Activated CD4-positive, alpha-beta T cell treated with anti-CD3 and anti-CD28 coated beads, Interleukin-2, amount 50 U/mL, for 16 hours (primary cell): ENCODE data around the gene B4GALT2.

Source experiments
- DNase-seq: peaks from one replicate; pipeline ENCODE4 v3.0.0-alpha.2; 2020

The B4GALT2 gene

DNA sequence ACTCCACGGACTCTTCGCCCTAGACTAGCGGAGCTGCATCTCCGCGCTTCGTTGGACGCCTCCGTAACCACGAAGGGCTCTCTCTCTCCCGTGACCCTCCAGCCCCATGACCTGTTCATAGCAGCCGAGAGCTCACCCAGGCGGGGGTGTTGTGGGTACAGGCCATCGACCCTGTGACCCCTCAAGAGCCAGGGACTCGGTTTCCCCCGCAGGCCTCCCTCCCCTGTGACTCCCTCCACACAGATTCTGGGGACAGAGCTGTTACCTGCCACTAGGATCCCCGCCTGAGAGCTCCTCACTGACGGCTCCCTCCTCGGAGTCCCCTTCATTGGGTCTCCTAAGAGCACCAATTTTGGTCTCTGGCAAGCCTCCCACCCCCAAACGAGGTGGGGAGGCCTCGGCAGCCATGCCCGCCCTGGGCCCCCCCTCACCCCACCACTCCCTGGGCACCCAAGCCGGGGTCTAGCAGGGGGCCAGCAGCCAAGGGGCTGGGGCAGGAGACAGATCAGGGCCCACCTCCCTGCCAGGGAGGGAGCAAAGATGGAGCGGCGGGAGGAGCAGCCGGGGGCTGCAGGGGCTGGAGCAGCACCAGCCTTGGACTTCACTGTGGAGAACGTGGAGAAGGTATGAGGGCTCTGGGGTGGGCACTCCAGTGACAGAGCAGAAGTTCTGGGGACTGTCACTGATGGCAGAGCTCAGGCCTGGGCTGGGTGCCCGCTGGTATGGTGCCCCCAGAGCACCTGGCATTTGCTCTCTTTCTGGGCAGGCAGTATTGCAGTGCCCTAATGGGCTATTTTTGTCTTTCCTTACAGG is 31.7 kb upstream of the B4GALT2 start:
- DNase-seq = peak; percentile 16

GRCh38 chr1:43947874-43948437 is 31.1 kb upstream of the B4GALT2 start:
- DNase-seq = no peak

DNA sequence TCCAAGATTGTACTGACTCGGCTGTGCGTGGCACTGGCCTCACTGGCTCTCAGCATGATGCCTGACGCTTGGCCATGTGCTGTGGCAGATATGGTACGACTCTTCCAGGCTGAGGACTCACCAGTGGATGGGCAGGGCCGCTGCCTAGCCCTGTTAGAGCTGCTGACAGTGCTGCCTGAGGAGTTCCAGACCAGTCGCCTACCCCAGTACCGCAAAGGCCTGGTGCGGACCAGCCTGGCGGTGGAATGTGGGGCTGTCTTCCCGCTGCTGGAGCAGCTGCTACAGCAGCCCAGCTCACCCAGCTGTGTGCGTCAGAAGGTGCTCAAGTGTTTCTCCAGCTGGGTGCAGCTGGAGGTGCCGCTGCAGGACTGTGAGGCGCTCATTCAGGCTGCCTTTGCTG is 29.3 kb upstream of the B4GALT2 start:
- DNase-seq = no peak

GRCh38 chr1:43951021-43951985 is 27.7 kb upstream of the B4GALT2 start:
- DNase-seq = no peak

DNA sequence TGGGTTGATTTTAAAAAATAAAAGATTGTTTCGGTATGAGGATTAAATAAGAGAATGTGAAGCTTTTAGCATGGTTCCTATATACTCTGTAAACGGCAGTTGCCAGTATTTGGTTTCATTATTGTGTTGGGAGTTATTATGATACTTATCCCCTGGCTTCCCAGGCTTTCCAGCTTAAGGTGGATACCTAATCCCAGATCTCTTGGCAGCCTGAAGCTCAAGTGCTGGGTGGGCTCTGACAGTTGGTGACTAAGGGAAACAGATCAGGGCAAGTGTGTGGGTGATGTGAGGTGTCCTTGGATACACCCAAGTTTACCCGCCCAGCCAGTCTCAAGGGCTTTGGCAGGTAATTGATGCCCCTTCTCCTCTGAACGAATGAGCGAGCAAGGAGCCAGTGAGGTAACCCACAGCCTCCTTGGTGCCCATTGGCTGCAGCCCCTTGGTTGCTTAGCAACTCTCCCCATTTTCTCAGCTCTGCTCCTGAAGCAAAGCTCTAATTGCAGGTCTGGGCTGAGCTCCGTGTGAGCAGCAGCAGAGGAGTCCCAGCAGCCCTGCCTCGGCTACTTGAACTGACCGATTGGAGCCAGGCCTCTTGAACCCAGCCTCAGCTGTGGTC is 26.2 kb upstream of the B4GALT2 start:
- DNase-seq = no peak

- no peak for DNase-seq
These were observed 25.6 kb upstream of the B4GALT2 start for GRCh38 chr1:43953361-43953760.

- no peak for DNase-seq
These were observed 25.0 kb upstream of the B4GALT2 start for GRCh38 chr1:43954036-43954435.

GRCh38 chr1:43956234-43956633 is 22.8 kb upstream of the B4GALT2 start:
- DNase-seq = no peak

- no peak for DNase-seq
These were observed 21.5 kb upstream of the B4GALT2 start for GRCh38 chr1:43957407-43958040.

DNA sequence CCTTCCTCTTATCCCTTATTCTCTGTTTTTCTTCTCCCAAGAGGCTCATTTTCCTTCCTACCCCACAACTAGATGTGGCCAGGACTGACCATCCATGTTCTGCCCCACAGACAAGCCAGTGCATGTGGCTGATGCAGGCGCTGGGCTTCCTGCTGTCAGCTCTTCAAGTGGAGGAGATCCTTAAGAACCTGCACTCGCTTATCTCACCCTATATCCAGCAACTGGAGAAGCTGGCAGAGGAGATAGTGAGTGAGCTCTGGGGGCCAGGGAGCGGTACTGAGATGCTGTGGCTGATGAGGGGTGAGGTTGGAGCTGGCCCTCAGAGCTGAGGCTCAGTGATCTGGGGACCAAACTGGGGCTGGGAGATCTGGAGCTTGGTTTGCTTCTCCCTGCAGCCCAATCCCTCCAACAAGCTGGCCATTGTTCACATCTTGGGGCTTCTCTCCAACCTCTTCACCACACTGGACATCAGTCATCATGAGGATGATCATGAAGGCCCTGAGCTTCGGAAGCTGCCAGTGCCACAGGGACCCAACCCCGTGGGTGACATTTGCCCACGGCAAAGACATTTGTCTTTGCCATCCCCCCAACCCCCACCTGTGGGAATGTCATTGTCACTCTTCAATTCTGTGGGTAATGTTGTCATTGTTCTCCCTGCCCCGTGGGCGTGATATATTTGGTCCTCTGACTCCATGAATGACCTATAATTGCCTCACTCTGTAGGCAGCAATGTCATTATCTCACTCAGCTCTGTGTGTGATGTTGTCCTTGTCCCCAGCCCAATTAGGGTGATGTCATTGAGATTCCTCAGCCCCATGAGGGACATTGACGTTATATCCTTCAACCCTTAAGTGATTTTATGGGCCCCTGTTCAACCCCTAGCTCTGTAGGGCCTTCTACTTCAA is 20.4 kb upstream of the B4GALT2 start:
- no peak for DNase-seq

- no peak for DNase-seq
These were observed 18.2 kb upstream of the B4GALT2 start for GRCh38 chr1:43960798-43961197.

GRCh38 chr1:43961692-43962091 is 17.3 kb upstream of the B4GALT2 start:
- DNase-seq = no peak

DNA sequence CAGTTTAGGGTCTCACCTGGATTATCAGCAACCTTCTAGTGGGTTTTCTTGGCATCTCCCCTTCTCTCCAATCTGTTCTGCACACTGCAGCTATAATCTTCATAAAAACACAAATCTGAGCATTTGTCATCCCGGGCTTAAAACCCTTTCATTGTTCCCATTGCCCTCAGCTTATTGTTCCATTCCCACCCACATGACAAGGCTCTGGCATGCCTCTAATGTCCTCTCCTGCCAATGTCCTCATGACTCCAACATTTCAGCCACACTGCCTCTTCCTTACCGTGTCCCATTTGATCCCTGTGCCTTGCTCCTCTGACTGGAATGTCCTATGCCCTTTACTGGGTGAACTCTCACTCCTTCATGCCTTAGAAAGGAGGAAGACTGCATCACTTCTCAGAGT is 16.7 kb upstream of the B4GALT2 start:
- DNase-seq = no peak

GRCh38 chr1:43963006-43963405 is 16.0 kb upstream of the B4GALT2 start:
- no peak for DNase-seq

DNA sequence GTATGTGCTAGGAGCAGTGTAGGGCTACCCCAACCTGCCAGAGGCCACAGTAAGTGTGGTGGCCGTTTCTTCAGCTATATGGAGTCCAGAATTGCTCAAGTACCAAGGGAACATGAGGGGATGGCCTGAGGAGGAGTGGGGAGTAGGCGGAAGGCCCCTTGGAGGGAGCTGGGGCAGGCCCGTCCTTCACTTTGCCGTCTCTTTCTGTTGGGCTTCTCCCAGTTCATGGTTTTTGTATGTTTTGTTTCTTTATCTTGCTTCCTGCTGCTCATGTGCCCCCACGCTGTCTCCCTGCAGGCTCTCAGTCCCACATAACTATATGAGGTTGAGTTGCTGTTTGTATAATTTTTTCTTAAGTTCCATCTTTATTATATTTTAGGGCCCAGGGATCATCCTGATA is 15.1 kb upstream of the B4GALT2 start:
- DNase-seq = no peak

DNA sequence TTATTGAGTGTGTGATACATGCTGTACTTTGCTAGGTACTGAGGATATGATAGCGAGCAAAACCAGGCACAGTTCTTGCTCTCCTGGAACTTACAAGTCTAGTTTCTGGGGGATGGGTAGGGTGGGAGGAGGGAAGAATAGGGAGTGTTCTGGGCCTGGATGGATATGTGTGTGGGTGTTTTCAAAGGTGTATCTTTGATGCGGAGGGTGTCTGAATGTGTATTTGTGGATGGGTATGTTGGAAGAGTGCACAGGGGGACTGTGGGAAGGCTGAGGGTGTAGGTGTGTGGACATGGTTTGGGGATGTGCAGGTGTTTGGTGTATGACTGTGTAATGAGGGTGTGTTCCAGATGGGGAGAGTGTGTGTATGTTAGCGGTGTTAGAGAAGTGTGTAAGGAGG is 13.7 kb upstream of the B4GALT2 start:
- no peak for DNase-seq

DNA sequence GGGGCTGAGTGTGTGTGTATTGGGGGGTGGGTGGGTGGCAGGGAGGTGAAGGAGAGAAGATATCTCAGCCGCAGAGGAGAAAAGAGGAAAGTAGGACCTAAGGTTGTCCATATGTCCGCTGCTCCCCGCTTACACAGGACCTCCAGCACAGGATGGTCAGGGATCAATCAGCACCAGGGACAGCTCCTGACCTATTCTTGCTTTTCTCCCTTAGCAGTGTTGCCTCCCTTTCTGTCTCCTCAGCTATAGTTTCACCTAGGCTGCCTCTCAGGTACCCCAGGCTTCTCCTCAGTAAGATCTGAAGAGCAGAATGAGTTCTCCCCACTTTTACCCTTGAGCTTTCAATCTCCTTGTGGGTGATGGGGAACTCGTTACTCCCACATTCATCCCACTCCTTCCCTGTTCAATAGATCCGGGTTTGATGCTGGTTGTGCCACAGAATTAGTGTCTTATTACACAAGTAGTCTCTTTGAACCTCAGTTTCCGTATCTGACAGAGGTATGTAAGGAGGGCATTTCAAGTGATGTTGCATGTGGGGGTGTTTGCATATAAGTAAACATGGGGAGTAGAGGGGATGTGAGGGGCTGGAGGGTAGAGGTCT is 10.6 kb upstream of the B4GALT2 start:
- DNase-seq = no peak

- no peak for DNase-seq
These were observed 9.6 kb upstream of the B4GALT2 start for GRCh38 chr1:43969416-43969745.

GRCh38 chr1:43969746-43970466 is 9.1 kb upstream of the B4GALT2 start, which contains the start of gene DPH2:
Gene DPH2 (plus strand): TSS chr1:43970010. CDS start chr1:43970176, 166 bp downstream.
- DNase-seq = peak; percentile 98

- DNase-seq = no peak
These were observed 8.5 kb upstream of the B4GALT2 start for GRCh38 chr1:43970502-43970901.
